AG09309 (cell line): Measurements from ENCODE around the gene RNF168.
A peak's percentile ranks its signal among the peaks of the same experiment; 100 is the strongest.
"Not testable (repeated sequence)": the region's sequence is repeated elsewhere in the genome, so short reads cannot be mapped to it uniquely, and the experiment has no call there.

Source experiments
- DNase-seq: peaks from one replicate; pipeline ENCODE4 v3.0.0-alpha.2; 2010; ENCODE audit warnings: low read depth
- H3K4me3 ChIP-seq: 2 replicates; pipeline ENCODE4 v1.5.1; 2011; ENCODE audit warnings: mild to moderate bottlenecking, low read depth, low read length, moderate library complexity; ENCODE audit not compliant: control insufficient read depth
- CTCF ChIP-seq: IDR thresholded peaks from 2 replicates; pipeline ENCODE4 v1.5.1; 2011; ENCODE audit warnings: mild to moderate bottlenecking, low read depth, low read length, inconsistent platforms; ENCODE audit not compliant: insufficient read depth, control insufficient read depth; ENCODE audit errors: missing control alignments

RNF168 gene

GRCh38 chr3:196463804-196464203 is 39.8 kb downstream of the RNF168 start:
- TF ChIP-seq CTCF: no peak

DNA sequence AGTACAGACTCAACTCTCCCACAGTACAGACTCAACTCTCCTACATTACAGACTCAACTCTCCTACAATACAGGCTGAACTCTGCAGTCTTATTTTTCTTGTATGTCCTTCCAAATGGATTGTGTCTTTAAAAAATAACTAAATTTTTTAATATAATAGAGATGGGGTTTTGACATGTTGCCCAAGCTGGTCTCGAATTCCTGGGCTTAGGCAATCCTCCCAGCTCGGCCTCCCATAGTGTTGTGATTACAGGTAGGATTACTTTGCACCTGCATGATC is 40.2 kb downstream of the RNF168 start:
- no peak overlapping the region for H3K4me3 ChIP-seq

More at GRCh38 chr3:196463804-196464203, 39.8 kb downstream of the RNF168 start:
- H3K4me3 ChIP-seq: no peak overlapping the region
- DNase-seq: no peak

GRCh38 chr3:196462680-196463477 is 40.7 kb downstream of the RNF168 start:
- H3K4me3 ChIP-seq, DNase-seq: not testable (repeated sequence)

More for the DNA sequence above, 40.2 kb downstream of the RNF168 start:
- TF ChIP-seq CTCF: no peak
- DNase-seq: no peak

- H3K4me3 ChIP-seq: no peak overlapping the region
- no peak for DNase-seq
- TF ChIP-seq CTCF: no peak
These were observed 45.5 kb downstream of the RNF168 start for GRCh38 chr3:196458063-196458462.

GRCh38 chr3:196457470-196457869 is 46.1 kb downstream of the RNF168 start:
- DNase-seq, H3K4me3 ChIP-seq: not testable (repeated sequence)

DNA sequence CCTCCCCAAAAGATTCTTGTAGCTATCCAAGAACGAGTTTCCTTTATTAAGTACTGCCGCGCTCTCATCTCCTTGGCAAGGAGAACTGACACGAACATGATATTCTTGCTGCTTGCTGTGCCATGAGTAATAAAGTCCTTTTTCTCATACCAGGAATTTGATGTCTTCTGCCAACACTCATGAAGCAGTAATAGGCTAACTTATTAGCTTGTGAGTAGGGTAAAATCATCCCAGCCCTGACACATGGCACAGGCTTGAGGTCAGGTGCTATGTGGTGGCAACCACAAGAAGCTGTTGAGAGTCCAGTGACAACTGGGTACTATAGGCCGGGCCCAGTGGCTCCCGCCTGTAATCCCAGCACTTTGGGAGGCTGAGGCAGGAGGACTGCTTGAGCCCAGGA is 48.6 kb downstream of the RNF168 start:
- no peak overlapping the region for H3K4me3 ChIP-seq
- TF ChIP-seq CTCF: no peak
- DNase-seq: peak; percentile 51

- not testable (repeated sequence) for H3K4me3 ChIP-seq, DNase-seq
These were observed 58.2 kb downstream of the RNF168 start for GRCh38 chr3:196445391-196445790.

GRCh38 chr3:196444500-196444894 is 59.1 kb downstream of the RNF168 start:
- DNase-seq: no peak
- no peak overlapping the region for H3K4me3 ChIP-seq
- TF ChIP-seq CTCF: no peak

DNA sequence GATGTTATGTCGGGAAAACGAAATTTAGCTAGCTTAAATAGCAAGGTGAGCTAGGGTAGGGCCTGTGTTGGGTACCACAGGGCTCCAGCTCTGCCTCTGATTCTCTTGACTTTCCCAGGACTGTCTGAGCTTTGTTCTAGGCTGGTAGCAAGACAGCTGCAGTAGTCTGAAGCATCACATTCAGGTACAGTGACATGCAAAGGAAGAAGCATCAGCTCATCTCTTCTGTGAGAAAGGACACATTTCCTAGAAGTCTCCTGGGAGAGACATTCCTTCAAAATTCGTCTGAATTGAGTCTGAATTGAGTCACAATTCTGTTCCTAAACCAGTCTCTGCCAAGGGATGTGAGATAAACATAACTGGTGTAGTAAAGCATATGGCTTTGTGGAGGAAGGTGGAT is 62.9 kb downstream of the RNF168 start:
- TF ChIP-seq CTCF: no peak
- no peak for DNase-seq

More for the DNA sequence above, 62.9 kb downstream of the RNF168 start:
- H3K4me3 ChIP-seq: no peak overlapping the region
